ENCODE results near the gene VASP.

Gene VASP

DNA sequence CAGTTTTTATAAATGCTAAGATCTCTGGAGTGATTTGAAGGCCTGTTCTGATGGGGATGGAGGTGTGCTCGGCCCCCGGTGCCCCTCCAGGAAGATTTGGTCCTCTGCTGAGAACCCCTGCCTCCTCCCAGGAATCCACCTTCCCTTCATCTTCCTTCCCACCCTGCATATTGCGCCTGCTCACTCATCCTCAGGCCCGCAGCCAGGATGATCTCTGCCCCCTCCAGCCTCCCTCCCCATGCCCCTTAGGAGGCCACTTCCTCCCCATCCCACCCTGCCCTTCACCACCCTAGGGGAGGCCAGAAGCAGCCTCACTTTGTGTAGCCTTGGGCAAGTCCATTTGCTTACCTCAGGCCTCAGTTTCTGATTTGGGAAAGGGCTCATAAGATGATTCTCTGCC, 19.7 kb downstream of the VASP start:
- 0 out of 2 replicates have a peak, but pooled peaks cover 2% of the 10 kb centered on the region for H3K9me3 ChIP-seq
- peaks cover 13% of the 10 kb centered on the region for H3K27me3 ChIP-seq
- no peak overlapping the region for H3K4me3 ChIP-seq (ENCODE audit: low read depth, low read length)
- H3K4me1 ChIP-seq: no peaks in the 10 kb centered on the region
- TF ChIP-seq, protein P1, sequence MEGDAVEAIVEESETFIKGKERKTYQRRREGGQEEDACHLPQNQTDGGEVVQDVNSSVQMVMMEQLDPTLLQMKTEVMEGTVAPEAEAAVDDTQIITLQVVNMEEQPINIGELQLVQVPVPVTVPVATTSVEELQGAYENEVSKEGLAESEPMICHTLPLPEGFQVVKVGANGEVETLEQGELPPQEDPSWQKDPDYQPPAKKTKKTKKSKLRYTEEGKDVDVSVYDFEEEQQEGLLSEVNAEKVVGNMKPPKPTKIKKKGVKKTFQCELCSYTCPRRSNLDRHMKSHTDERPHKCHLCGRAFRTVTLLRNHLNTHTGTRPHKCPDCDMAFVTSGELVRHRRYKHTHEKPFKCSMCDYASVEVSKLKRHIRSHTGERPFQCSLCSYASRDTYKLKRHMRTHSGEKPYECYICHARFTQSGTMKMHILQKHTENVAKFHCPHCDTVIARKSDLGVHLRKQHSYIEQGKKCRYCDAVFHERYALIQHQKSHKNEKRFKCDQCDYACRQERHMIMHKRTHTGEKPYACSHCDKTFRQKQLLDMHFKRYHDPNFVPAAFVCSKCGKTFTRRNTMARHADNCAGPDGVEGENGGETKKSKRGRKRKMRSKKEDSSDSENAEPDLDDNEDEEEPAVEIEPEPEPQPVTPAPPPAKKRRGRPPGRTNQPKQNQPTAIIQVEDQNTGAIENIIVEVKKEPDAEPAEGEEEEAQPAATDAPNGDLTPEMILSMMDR (IDR thresholded peaks at IDR 0.05; ENCODE audit: low read depth, low read length): no peak
- no peak for DNase-seq
- H3K36me3 ChIP-seq: peaks cover 12% of the 10 kb centered on the region

DNA sequence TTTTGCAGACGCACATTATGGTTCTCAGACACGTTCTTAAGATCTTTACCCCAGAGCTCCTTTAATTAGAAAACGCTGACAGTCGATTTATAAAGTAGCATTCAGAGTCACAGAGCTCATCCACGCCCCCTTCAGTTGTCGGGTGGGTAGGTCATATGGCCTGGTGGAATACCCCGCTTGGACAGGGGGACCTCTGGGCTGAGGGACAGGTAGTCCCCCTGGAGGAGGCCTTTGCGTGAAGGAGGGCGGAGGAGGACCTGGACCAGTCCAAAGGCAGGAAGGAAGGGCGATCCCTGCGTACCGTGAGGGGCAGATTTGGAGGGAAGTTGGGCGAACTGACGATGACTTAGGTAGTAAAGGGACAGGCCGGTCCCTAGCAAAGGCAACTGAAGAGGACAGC, 20.5 kb downstream of the VASP start:
- Histone ChIP-seq H3K36me3 (peaks cover 12% of the 10 kb centered on the region), H3K27me3 (peaks cover 13% of the 10 kb centered on the region), H3K9me3 (0 out of 2 replicates have a peak, but pooled peaks cover 2% of the 10 kb centered on the region), H3K4me3 (ENCODE audit: low read depth, low read length) (no peak overlapping the region), H3K4me1 (no peaks in the 10 kb centered on the region)
- DNase-seq: no peak
- TF ChIP-seq, protein P1 (IDR thresholded peaks at IDR 0.05; ENCODE audit: low read depth, low read length): no peak

DNA sequence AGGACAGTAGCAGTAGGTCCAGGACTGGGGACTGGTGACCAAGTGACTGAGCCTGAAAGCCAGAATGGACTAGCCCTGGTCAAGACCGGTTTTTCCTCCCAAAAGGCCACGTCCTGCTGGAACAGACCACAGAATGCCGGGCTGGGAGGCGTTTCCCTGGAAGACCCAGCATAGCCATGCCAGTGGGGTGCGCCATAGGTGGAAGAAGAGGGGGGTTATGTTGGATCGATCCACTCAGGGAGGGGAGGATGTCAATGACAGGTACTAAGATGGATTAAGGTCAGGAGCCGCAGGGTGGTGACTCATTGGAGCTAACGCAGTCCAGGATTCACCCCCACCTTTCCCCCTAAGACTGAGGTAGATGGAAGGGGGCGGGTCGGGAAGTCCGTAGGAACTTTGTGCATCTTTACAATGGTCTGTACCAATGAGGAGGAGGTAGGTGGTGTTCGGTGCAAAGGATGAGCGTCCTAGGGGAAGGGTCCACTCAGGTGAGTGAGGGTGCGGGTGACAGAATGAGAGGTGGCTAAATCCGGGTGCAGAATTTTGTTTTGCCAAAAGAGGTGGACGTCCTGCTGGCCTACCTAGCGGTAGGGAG, 21.0 kb downstream of the VASP start:
- TF ChIP-seq, protein P1 (IDR thresholded peaks at IDR 0.05; ENCODE audit: low read depth, low read length): no peak
- Histone ChIP-seq H3K36me3 (peaks cover 12% of the 10 kb centered on the region), H3K4me1 (no peaks in the 10 kb centered on the region), H3K27me3 (peaks cover 13% of the 10 kb centered on the region), H3K9me3 (0 out of 2 replicates have a peak, but pooled peaks cover 2% of the 10 kb centered on the region), H3K4me3 (ENCODE audit: low read depth, low read length) (no peak overlapping the region)
- no peak for DNase-seq

DNA sequence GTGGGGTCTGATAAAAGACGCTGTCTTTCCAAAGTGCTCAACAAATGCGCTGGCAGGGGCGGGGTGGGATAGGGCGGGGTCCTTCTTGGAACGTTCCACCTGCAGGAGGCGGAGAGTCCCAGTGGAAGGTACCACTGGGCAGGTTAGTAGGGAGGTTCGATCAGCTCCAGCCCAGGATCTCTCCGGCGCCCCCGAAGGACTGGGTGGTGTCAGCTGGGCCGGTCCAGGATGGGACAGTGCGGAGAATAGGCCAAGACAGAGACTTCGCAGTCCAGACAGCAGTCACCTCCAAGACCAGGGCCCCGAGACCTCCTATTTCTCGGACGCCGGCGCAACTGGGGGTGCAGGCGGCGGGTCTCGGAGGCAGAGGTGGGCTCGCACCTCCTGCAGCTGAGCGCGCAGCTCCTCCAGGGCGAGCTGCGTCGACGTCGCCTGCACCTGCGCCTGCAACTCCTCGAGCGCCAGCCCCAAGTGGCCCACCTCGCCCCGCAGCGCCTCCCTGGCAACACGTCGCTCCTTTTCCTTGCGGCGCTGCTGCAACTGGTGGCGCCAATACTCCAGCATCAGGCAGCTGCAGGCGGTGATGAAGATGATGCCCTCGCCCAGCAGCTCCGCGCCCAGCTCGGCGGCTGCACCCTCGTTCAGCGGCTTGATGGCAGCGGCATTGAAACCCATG, 21.6 kb downstream of the VASP start:
- Histone ChIP-seq H3K9me3 (0 out of 2 replicates have a peak, but pooled peaks cover 2% of the 10 kb centered on the region), H3K36me3 (peaks cover 12% of the 10 kb centered on the region), H3K4me1 (no peaks in the 10 kb centered on the region), H3K27me3 (peaks cover 13% of the 10 kb centered on the region), H3K4me3 (ENCODE audit: low read depth, low read length) (peak overlapping the region; percentile 33)
- DNase-seq: peak; percentile 33
- TF ChIP-seq, protein P1 (IDR thresholded peaks at IDR 0.05; ENCODE audit: low read depth, low read length): no peak

DNA sequence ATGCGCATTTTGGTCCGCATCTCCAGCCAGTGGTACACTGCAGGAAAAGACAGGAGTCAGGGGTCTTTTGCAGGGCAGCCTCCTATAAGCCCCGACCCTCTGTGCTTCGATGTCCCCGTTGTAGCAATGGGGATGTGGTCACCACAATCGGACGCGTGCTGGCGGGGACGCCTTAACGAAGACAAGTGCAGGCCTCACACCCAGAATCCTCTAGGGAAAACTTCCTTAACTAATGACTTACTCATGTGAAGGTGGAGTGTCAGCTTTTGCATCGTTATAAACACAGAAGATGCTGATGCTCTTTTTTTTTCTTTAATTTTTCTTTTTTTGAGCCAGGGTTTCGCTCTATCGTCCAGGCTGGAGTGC, 22.1 kb downstream of the VASP start:
- peaks cover 9% of the 10 kb centered on the region for H3K36me3 ChIP-seq
- DNase-seq: no peak
- H3K9me3 ChIP-seq: 0 out of 2 replicates have a peak, but pooled peaks cover 2% of the 10 kb centered on the region
- H3K27me3 ChIP-seq: peaks cover 13% of the 10 kb centered on the region
- peak overlapping the region; percentile 33 for H3K4me3 ChIP-seq (ENCODE audit: low read depth, low read length)
- TF ChIP-seq, protein P1 (IDR thresholded peaks at IDR 0.05; ENCODE audit: low read depth, low read length): no peak
- no peaks in the 10 kb centered on the region for H3K4me1 ChIP-seq

DNA sequence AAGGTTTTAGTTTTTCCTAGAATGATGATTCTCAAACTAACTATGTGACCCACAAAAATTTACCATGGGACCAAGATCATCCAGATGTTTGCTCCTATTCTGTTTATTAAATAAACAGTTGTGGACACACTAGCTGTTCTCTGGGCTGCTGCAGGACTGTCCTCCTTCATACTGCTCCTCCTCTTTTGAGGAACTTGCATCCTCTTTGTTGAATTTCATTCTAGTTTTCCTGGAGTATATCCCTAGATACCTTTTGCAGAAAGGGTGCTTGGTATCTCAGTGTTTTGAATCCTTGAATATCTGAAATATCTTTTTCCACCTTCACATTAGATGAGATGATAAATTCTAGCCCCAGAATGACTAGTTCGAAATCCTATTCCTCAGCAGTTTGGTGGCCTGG, 24.1 kb downstream of the VASP start:
- Histone ChIP-seq H3K36me3 (no peaks in the 10 kb centered on the region), H3K4me3 (ENCODE audit: low read depth, low read length) (no peak overlapping the region), H3K9me3 (0 out of 2 replicates have a peak, but pooled peaks cover 2% of the 10 kb centered on the region), H3K27me3 (peaks cover 13% of the 10 kb centered on the region), H3K4me1 (no peaks in the 10 kb centered on the region)
- DNase-seq: no peak
- TF ChIP-seq, protein P1 (IDR thresholded peaks at IDR 0.05; ENCODE audit: low read depth, low read length): no peak
